Left ventricle myocardium inferior (tissue), 1 donor: ENCODE results near the gene GOLGA5. TPM values are rescaled to one million over a fixed set of nuclear protein-coding genes. Genes with fewer than 3 reads are reported as not detected.
"Not testable (repeated sequence)": the region's sequence is repeated elsewhere in the genome, so short reads cannot be mapped to it uniquely, and the experiment has no call there.

ENCODE experiments used
- DNase-seq: peaks from one replicate; pipeline ENCODE4 v3.0.0-alpha.2; 2020
- H3K27ac ChIP-seq: fragments of 200-600 bp; replicated peaks from 2 replicates; pipeline ENCODE4 v1.8.0; 2021
- H3K27me3 ChIP-seq: fragments of 200-600 bp; 2 replicates; pipeline ENCODE4 v1.8.0; 2021; ENCODE audit warnings: low read depth
- H3K36me3 ChIP-seq: fragments of 200-600 bp; 2 replicates; pipeline ENCODE4 v1.8.0; 2021
- H3K4me1 ChIP-seq: fragments of 200-600 bp; 2 replicates; pipeline ENCODE4 v1.8.0; 2021
- H3K4me3 ChIP-seq: fragments of 200-600 bp; 2 replicates; pipeline ENCODE4 v1.8.0; 2021; ENCODE audit warnings: mild to moderate bottlenecking, moderate library complexity
- H3K9me3 ChIP-seq: fragments of 200-600 bp; replicated peaks from 2 replicates; pipeline ENCODE4 v1.8.0; 2021
- intact Hi-C: fragments of 100-400 bp; cut with micrococcal nuclease; formaldehyde crosslinking; loops from one replicate; pipeline ENCODE4 v1.11.0; 2022
- total RNA-seq: library from RNA; stranded (reverse); fragmentation: NEBNext Ultra II Directional; extraction: Animal tissue kit (Norgen Biotek cat#: 25700); gene quantifications from one replicate; pipeline ENCODE4 v1.2.1, GENCODE V29; 2021
- TF ChIP-seq, protein P1 (sequence below): fragments of 200-600 bp; IDR thresholded peaks from 2 replicates; pipeline ENCODE4 v1.8.0; 2021; ENCODE audit warnings: antibody characterized with exemption, mild to moderate bottlenecking, borderline replicate concordance
- donor health status: DM: no; HTN: yes; CAD: no; lungs with severe emphysema.

Gene GOLGA5
- total RNA-seq, 1 donor from 2014 or later: 20.3 TPM

GRCh38 chr14:92759679-92760523, 34.2 kb upstream of the GOLGA5 start:
- Histone ChIP-seq H3K27ac (no peak overlapping the region), H3K36me3 (no peaks in the 10 kb centered on the region), H3K9me3 (no peaks in the 10 kb centered on the region), H3K4me3 (no peak overlapping the region), H3K27me3 (no peaks in the 10 kb centered on the region), H3K4me1 (no peaks in the 10 kb centered on the region)
- intact Hi-C loops: no loop called here
- TF ChIP-seq, protein P1, sequence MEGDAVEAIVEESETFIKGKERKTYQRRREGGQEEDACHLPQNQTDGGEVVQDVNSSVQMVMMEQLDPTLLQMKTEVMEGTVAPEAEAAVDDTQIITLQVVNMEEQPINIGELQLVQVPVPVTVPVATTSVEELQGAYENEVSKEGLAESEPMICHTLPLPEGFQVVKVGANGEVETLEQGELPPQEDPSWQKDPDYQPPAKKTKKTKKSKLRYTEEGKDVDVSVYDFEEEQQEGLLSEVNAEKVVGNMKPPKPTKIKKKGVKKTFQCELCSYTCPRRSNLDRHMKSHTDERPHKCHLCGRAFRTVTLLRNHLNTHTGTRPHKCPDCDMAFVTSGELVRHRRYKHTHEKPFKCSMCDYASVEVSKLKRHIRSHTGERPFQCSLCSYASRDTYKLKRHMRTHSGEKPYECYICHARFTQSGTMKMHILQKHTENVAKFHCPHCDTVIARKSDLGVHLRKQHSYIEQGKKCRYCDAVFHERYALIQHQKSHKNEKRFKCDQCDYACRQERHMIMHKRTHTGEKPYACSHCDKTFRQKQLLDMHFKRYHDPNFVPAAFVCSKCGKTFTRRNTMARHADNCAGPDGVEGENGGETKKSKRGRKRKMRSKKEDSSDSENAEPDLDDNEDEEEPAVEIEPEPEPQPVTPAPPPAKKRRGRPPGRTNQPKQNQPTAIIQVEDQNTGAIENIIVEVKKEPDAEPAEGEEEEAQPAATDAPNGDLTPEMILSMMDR: no peak
- no peak for DNase-seq

DNA sequence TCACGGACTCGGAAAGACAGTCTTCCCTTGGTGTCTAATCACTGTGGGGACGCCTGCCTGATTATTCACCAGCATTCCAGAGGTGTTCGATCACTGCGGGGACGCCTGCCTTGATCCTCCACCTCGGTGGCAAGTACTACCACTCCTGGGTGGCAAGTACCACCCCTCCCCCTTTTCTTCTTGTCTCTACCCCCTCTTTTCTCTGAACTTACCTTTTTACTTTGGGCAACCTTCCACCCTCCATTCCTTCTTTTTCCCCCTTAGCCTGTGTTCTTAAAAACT, 33.6 kb upstream of the GOLGA5 start:
- Histone ChIP-seq H3K9me3 (no peaks in the 10 kb centered on the region), H3K27ac (no peak overlapping the region), H3K27me3 (no peaks in the 10 kb centered on the region), H3K4me1 (no peaks in the 10 kb centered on the region), H3K36me3 (no peaks in the 10 kb centered on the region), H3K4me3 (no peak overlapping the region)
- TF ChIP-seq, protein P1: no peak
- no peak for DNase-seq
- intact Hi-C loops: no loop called here

GRCh38 chr14:92763666-92764631, 30.2 kb upstream of the GOLGA5 start:
- H3K4me1 ChIP-seq, H3K27ac ChIP-seq, H3K36me3 ChIP-seq: not testable (repeated sequence)

GRCh38 chr14:92768236-92768635, 25.9 kb upstream of the GOLGA5 start:
- H3K36me3 ChIP-seq, H3K4me1 ChIP-seq, H3K27ac ChIP-seq, H3K4me3 ChIP-seq, intact Hi-C loops, H3K27me3 ChIP-seq, DNase-seq, H3K9me3 ChIP-seq: not testable (repeated sequence)

More at GRCh38 chr14:92763666-92764631, 30.2 kb upstream of the GOLGA5 start:
- H3K27me3 ChIP-seq, DNase-seq, H3K4me3 ChIP-seq, intact Hi-C loops, H3K9me3 ChIP-seq: not testable (repeated sequence)

GRCh38 chr14:92768795-92769194, 25.3 kb upstream of the GOLGA5 start:
- TF ChIP-seq, protein P1: no peak
- no peak overlapping the region for H3K27ac ChIP-seq
- no peak overlapping the region for H3K4me3 ChIP-seq
- intact Hi-C loops: no loop called here
- H3K4me1 ChIP-seq: no peaks in the 10 kb centered on the region
- no peak for DNase-seq
- H3K9me3 ChIP-seq: no peaks in the 10 kb centered on the region
- no peaks in the 10 kb centered on the region for H3K27me3 ChIP-seq
- no peaks in the 10 kb centered on the region for H3K36me3 ChIP-seq

DNA sequence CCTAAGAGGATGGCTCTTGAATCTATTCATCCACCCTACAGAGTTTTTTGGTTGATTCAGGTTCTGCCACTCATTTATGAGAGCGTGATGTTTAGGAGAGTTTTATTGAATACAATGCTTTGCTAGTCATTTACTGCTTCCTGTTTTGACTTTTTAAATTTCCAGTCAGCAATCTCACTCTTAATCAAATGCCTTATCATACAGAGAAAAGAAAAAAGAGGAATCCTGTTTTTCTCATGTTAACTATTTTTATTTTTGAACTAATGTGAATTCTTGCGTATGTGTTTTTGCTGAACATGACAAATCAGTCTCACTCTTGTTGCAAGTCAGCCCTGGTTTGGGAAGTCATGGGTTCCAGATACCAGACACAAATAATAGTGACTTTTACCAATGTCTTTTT, 23.6 kb upstream of the GOLGA5 start:
- H3K27me3 ChIP-seq: no peaks in the 10 kb centered on the region
- H3K36me3 ChIP-seq: no peaks in the 10 kb centered on the region
- H3K4me1 ChIP-seq: no peaks in the 10 kb centered on the region
- intact Hi-C loops: no loop called here
- H3K9me3 ChIP-seq: no peaks in the 10 kb centered on the region
- H3K4me3 ChIP-seq: no peak overlapping the region
- H3K27ac ChIP-seq: no peak overlapping the region
- no peak for DNase-seq
- TF ChIP-seq, protein P1: no peak
